Measurements from ENCODE around the gene KRTAP4-6.
"Not testable (repeated sequence)": the region's sequence is repeated elsewhere in the genome, so short reads cannot be mapped to it uniquely, and the experiment has no call there.

Gene KRTAP4-6

DNA sequence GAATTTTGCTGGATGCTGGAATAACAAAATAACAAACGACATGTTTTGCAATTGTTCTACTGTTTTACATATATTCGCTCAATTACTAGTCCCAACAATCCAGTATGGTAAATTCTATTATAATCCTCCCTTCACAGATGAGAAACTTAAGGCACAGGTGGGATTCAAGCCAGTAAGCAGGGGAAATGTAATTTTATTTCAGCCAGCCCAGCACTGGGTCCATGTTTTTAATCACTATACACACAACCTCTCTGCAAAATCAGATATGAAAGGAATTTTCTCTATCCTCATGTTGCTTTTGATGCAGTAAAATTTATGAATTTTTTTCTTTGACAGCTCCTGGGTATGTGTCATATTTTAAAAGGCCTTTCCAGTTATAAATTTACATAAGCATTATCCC, 4.9 kb upstream of the KRTAP4-6 start:
- no peak for DNase-seq

DNA sequence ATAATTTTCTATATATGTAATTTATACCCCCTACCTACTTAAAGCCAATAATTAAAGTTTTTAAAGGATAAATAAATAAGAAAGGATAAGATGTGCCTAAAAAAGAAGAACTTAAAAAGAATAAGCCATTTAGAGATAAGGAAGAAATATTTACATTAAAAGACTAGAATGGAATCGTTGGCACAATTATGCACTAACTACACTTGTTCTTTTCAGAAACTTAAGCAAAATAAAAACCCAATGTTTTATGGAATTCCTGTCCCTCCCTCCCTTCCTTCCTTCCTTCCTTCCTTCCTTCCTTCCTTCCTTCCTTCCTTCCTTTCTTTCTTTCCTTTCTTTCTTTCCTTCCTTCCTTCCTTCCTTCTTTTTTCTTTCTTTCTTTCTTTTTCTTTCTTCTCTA, 4.5 kb upstream of the KRTAP4-6 start:
- DNase-seq = no peak

DNA sequence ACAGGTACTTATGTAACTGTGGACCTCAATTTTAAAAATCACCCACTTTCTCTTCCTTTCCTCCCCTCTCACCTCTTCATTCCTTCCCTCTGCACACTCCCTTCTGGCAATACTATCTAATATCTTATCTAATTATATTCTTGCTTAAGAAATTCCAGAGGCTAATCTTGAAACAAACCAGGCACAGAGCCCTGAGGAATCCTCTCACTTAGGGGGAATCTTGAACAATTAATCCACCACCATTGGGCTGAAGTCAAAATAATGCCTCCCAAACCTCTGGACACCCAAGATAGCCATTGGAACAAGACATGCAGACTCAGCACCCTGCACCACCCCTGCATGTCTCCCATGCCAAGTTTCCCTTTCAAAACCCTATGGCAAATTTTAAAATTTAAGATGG, 1.0 kb upstream of the KRTAP4-6 start:
- DNase-seq = no peak

DNA sequence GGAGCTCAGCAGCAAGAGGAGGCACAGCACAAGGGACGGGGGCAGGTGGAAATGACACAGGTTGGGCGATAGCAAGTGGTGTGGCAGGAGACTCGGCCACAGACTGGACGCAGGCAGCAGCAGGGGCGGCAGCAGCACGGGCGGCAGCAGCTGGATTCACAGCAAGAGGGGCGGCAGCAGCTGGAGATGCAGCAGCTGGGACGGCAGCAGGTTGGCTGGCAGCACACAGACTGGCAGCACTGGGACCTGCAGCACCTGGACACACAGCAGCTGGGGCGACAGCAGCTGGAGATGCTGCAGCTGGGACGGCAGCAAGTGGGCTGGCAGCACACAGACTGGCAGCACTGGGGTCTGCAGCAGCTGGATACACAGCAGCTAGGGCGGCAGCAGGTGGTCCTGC, 479 bp downstream of the KRTAP4-6 start:
- DNase-seq = not testable (repeated sequence)

DNA sequence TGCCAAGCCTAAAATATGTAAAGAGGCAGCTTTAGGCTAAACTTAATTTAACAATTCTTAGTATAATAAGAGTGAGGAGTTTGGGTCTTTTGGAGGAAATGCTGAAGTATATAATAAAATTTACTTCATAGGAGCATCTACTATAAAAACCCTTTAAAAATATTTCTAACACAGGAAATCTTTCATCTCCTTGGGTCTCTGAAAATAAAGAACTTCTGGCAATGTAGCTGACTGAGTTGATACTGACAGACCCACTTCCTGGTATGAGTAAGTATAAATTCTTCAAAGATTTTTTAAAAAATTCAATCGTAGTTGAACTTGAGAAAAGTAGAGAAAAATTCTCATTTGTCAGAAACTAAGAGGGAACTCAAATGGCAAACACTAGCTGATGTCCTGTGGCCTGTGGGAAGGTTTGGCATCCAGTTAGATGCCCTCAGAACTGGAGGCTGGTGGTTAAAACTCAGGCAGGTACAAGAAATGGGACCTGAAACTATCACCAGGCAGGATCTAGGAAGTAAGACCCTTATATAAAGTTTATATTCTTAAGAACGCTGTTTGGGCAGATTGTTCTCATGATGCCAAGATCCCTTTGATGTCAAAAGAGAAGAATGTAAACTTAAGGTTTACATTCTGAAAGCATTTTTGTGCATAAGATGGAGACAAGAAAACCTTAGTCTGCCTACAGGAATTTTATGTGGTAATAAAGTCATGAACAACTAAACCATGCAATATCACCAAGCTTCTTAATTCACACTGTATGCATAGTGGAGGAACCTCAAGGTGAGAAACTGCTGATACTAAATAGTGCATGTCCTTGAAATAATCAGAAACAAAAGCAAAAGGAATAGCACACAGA, 6.2 kb downstream of the KRTAP4-6 start:
- DNase-seq = no peak

DNA sequence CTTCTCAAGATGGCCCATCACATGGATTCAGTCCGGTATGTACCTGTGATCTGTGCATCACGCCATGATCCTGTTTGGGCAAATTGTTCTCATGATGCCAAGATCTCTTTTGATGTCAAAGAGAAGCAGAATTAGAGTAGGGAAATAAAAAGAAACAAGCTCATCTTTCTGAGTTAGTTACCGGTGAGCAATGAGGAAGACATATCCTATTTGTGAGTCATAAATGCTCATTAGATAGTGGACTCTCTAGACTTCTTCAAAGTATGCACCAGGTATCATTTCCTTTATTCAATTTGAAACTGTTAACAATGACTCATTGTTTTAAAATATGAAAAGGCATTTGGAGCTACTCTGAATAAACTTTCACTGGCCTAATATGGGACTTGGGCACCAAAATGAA, 8.4 kb downstream of the KRTAP4-6 start:
- no peak for DNase-seq

DNA sequence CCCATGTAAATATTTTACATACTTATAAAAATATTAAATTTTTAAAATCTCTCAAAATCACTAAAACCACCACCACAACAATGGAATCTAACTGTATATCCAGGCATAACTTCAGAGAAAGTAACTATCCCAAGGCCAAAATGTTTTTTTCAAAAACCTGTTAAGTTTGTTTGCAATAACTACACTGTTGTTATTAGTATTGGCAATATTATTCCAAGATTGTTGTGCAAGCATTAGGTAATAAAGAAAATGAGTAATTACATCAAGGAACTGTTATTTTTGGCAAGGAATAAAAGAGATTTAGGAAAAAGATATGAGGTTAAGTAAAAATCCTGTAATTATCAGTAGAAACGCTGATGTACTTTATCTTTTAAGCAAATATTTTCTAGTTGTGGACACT, 13.0 kb downstream of the KRTAP4-6 start:
- DNase-seq = no peak

DNA sequence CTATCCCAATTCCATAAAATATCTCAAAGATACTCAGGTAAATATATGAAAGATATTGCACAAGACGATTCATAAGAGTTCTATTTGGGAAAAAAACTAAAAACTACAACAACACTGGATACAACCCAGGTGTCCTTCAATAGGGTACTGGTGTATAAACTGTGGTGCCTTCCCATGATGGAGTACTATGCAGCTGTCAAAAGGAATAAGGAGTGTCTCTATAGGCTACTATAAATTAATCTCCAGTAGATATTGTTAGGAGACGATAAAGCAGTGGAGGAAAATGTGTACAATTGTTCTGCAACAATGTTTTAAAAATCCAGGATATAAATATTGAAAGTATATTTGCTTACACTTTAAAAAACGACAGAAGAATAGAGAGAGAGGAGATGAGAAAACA, 13.9 kb downstream of the KRTAP4-6 start:
- DNase-seq = no peak

DNA sequence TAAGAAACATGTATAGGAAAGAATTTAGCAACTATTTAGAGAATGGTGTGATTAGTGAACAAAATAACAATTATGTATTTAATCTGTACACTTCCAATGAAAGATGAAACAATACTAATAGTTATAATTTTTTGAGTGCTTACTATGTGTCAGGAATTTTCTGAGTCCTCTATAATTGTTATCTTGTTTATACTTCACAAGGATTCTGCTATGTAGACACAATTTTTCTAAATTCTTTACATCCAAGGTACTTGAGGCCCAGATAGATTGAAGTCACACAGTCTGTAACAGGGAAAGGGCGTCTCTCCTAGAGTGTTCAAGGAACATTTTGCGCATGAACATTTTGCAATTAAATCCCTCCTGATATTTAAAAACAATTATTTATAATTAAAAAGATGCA, 15.3 kb downstream of the KRTAP4-6 start:
- DNase-seq = no peak

DNA sequence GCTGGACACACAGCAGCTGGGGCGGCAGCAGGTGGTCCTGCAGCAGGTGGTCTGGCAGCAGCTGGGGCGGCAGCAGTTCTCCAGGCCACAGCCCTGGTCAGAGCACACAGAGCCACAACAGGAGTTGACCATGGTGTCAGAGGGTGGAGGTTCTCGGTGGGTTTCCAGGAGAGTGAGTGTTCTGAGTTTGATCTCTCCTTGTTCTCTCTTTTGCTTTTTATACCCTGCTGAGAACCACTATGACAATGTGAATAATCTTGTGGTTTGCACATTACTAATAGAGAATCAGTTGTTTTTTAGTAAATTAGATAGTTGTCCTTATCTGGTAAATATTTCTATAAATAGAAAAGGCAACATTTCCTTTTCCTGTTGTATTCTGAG, 16.4 kb downstream of the KRTAP4-6 start, which contains the start of gene KRTAP4-12:
TSS of gene KRTAP4-12 (minus strand) at position 192 of the 381 bp plus-strand sequence. CDS start at position 132, 60 bp downstream.
- DNase-seq = not testable (repeated sequence)

DNA sequence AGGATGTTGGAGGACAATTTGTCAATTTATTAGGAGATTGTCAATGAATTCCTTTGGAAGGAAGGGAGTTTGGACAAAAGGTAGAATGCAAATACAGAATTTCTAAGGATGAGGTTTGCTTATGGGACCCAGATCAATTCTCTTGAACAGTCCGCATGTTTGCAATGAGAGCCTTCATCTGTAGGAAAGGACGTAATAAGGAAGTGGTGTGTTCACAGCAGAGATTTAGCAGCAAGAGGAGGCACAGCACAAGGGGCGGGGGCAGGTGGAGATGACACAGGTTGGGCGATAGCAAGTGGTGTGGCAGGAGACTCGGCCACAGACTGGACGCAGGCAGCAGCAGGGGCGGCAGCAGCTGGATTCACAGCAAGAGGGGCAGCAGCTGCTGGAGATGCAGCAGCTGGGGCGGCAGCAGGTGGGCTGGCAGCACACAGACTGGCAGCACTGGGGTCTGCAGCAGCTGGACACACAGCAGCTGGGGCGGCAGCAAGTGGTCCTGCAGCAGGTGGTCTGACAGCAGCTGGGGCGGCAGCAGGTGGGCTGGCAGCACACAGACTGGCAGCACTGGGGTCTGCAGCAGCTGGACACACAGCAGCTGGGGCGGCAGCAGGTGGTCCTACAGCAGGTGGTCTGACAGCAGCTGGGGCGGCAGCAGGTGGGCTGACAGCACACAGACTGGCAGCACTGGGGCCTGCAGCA, 16.9 kb downstream of the KRTAP4-6 start:
- not testable (repeated sequence) for DNase-seq

DNA sequence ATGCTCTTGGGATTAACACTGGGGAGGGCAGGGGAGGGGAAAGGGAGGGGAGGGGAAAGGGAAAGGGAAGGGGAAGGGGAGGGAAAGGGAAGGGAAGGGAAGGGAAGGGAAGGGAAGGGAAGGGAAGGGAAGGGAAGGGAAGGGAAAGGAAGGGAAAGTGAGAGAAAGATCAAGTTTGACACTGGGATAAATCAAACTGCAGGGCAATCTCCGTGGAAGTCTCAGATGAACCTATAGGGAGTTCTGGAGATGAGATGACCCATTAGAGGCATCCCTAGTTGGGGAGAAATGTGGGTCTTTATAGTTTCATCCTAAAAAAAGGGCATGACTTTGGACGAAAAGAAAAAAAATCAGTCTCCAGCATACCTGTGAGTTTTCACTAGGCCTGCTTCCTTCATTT, 18.6 kb downstream of the KRTAP4-6 start:
- no peak for DNase-seq

DNA sequence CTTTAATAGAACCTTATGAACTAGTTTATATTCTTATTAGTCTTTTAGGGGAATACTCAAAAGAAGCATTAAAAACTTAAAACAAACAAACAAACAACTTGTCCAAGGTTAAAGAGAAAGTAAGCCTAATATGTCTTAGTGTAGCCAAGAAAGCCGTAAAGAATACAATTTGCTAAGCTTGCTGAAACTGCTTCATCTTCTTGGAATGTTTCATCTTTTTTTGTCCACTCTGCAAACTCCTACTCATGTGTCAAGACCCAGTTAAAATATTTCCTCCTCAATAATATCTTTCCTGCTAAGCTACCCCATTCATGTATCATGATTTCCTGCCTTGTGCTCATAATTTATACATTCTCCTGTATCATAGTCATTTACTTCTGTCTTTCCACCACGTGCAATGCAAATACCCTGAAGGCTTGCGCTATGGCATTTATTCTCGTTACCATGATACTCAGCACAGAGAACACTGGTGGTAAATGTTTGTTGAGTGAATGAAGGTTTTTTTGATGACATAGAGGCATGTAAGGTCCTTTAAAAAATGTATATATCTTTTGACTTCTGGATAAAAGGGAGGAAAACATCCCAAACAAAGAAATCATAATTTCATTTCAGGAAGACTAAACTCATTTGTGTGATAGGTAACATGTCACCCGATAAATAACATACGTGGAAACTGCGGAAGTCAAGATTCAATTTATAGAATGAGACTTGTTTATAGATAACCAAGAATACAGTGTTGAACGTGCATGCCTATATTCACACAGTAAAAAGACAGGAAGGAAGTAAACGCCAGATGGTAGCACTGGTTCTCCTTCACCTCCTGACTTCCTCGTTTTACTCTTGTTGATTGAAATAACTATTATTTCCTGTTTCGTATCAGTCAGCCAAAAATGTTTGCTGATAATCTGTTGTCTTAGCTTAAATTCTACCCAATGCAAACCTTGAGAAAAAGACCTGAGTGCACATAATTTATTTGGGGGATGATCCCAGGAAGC, 20.4 kb downstream of the KRTAP4-6 start:
- not testable (repeated sequence) for DNase-seq

DNA sequence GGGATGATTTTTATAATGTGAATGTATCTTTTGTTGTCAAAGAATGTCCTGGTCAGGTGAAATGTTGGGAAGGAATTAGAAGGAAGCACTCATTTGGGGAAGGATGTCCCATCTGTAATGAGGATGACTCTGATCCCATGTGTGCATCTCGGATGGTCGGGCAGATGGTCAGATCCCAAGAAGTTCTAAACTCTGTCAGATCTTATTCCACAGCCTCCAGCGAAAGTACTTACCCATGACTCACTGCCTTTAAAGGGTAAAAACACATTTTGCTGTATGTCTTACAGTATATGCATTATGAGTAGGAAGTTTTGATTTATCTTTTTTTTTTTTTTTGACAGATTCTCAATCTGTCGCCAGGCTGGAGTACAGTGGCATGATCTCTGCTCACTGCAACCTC, 21.6 kb downstream of the KRTAP4-6 start:
- DNase-seq = no peak

DNA sequence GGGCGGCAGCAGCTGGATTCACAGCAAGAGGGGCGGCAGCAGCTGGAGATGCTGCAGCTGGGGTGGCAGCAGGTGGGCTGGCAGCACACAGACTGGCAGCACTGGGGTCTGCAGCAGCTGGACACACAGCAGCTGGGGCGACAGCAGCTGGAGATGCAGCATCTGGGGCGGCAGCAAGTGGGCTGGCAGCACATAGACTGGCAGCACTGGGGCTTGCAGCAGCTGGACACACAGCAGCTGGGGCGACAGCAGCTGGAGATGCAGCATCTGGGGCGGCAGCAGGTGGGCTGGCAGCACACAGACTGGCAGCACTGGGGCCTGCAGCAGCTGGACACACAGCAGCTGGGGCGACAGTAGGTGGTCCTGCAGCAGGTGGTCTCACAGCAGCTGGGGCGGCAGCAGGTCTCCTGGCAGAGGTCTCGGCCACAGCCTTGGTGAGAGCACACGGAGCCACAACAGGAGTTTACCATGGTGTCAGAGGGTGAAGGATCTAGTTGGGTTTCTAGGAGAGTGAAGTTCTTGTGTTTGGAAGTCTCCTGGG, 22.4 kb downstream of the KRTAP4-6 start, which contains the start of gene KRTAP4-11:
TSS of gene KRTAP4-11 (minus strand) at position 528 of the 541 bp plus-strand sequence. CDS start at position 470, 58 bp downstream.
- not testable (repeated sequence) for DNase-seq

DNA sequence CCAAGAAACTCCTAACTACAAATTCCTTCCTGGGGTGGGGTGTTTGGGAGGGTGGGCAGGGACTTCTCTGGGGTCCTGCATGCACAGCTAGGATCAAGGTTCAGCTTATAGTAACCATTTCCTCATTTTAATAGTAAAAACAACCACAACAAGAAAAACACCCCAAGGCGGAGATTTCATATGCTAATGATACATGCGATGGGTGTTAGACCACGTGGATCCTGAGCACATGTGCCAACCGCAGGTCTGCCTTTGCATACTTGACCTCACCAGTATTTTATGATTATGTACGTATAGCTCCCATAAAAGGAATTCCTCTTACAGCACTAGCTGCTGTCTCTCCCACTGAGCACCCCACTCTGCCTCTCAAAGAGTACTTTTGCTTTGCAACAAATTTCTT, 24.0 kb downstream of the KRTAP4-6 start:
- DNase-seq = no peak

DNA sequence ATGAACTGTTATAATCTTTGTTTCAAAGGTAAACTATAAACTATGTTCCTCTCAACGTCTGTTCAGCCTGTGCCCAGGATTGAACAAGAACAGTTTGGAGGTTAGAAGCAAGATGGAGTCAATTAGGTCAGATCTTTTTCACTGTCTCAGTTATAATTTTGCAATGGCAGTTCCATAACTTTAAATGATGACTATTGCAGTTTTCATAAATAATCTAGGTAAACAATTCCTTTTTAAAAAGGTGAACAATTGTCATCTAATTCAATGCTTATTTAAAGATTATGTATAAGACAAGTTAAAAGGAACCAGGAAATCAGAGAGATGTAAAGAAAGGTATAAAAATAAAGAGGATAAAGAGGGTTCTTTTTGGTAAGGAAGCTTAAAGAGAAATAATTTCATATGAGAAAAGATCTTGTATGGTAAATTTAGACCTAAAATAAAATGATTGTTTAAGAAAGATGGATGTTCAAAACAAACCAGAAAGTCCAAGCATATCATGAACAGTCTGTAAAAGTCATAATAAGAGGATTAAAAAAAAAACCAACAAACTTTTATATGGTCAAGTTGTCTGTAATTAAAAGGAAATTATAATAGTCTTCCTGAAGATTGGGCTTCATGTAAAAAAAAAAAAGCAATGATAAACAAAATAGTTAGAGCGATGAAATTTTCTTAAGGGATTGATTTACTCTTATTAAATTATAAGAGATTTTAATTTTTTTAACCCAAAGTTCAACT, 29.0 kb downstream of the KRTAP4-6 start:
- DNase-seq = no peak

DNA sequence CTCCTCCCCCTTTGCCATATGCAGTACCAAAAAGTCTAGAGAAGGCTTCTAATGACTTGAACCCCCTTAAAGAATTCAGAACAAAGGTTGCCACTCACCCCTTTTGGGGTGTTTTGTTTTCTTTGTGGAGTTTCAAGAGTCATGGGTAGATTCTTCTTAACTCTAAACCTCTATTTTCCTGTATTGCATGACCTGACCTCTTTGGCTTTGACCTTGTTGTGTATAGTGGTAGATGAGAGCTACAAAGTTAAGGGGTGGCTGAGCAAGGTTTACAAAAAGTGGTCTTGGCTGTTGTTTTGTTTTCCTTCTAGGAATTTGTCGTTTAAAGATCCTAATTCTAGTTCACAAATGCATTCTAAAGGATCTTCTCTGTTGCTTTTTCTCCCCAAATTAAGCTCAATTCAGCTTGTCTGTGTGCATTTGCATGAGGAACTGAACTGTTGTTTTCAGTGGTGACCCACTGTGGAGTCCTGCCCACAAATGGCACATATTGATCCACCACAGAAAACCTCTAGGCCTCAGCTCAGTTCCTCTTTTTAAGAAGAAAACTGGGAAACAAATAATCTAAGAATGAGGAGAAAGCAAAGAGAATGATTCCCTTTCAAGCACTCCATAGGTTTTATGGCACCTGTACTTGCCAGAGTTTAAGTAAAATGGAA, 31.5 kb downstream of the KRTAP4-6 start:
- DNase-seq = not testable (repeated sequence)

DNA sequence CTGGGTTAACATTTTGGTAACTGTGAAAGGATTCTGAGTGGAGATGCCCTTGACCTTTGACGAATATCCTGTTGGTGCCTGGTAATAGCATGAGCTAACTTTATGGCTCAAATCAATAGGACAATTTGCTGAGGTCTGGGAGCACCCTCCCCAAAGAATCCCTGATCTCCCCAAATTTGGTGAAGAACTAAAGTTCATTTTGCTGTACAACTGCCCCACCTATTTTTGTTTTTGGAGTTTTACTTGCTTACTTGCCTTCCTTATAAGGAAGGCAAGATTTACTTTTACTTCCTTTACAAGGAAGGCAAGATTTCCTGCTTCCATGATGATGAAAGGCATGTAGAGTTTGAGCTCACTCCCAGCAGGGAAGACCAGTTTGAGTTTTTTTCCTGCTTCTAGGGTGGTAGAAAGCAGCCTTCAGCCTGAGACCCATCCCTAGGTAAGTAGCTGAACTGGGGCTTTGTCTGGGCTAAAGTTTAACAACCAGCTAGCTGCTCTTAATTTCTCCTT, 32.3 kb downstream of the KRTAP4-6 start:
- DNase-seq = no peak

DNA sequence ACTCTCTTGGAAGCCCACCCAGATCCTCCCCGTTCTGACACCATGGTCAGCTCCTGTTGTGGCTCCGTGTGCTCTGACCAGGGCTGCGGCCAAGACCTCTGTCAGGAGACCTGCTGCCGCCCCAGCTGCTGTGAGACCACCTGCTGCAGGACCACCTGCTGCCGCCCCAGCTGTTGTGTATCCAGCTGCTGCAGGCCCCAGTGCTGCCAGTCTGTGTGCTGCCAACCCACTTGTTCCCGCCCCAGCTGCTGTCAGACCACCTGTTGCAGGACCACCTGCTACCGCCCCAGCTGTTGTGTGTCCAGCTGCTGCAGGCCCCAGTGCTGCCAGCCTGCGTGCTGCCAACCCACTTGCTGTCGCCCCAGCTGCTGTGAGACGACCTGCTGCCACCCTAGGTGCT, 35.0 kb downstream of the KRTAP4-6 start, which contains the start of gene KRTAP4-9:
TSS of gene KRTAP4-9 (plus strand) at position 43 of the 400 bp plus-strand sequence. CDS start at position 43, 0 bp downstream.
- not testable (repeated sequence) for DNase-seq

Measured in activated naive CD4-positive, alpha-beta T cell treated with anti-CD3 and anti-CD28 coated beads, Interleukin-2, amount 50 U/mL, for 16 hours (primary cell).